ENCODE data around the gene C2orf68. TPM values are rescaled to one million over a fixed set of nuclear protein-coding genes. Genes with fewer than 3 reads are reported as not detected.

C2orf68 gene
- total RNA-seq, 4 donors from 2014 or later, result 19.0 to 44.8 (median 28.2) TPM

GRCh38 chr2:85600951-85601770 lies 10.7 kb downstream of the C2orf68 start:
- intact Hi-C loops (cut with DNase I; ENCODE audit: low total_unique reads), result no loop called here
- Histone ChIP-seq H3K27ac (peak overlapping the region; percentile 86 to 92), H3K9me3 (no peaks in the 10 kb centered on the region), H3K4me3 (peak overlapping the region; percentile 68 to 71), H3K27me3 (no peaks in the 10 kb centered on the region), H3K4me1 (peaks cover 6 to 28% of the 10 kb centered on the region in 2 donors), H3K36me3 (no peaks in the 10 kb centered on the region)
- TF ChIP-seq POLR2A (IDR thresholded peaks at IDR 0.05), result no peak
- TF ChIP-seq, protein P1, sequence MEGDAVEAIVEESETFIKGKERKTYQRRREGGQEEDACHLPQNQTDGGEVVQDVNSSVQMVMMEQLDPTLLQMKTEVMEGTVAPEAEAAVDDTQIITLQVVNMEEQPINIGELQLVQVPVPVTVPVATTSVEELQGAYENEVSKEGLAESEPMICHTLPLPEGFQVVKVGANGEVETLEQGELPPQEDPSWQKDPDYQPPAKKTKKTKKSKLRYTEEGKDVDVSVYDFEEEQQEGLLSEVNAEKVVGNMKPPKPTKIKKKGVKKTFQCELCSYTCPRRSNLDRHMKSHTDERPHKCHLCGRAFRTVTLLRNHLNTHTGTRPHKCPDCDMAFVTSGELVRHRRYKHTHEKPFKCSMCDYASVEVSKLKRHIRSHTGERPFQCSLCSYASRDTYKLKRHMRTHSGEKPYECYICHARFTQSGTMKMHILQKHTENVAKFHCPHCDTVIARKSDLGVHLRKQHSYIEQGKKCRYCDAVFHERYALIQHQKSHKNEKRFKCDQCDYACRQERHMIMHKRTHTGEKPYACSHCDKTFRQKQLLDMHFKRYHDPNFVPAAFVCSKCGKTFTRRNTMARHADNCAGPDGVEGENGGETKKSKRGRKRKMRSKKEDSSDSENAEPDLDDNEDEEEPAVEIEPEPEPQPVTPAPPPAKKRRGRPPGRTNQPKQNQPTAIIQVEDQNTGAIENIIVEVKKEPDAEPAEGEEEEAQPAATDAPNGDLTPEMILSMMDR (IDR thresholded peaks at IDR 0.05), result no peak
- no peak for DNase-seq

GRCh38 chr2:85600235-85600575 lies 11.7 kb downstream of the C2orf68 start:
- intact Hi-C loops (cut with DNase I; ENCODE audit: low total_unique reads), result no loop called here
- Histone ChIP-seq H3K4me3 (no peak overlapping the region), H3K27ac (no peak overlapping the region)

GRCh38 chr2:85599468-85600234 lies 12.2 kb downstream of the C2orf68 start:
- Histone ChIP-seq H3K4me1 (peaks cover 3 to 20% of the 10 kb centered on the region in 2 donors), H3K27ac (no peak overlapping the region), H3K9me3 (no peaks in the 10 kb centered on the region), H3K27me3 (no peaks in the 10 kb centered on the region), H3K36me3 (no peaks in the 10 kb centered on the region), H3K4me3 (no peak overlapping the region)
- intact Hi-C loops (cut with DNase I; ENCODE audit: low total_unique reads), result no loop called here
- TF ChIP-seq POLR2A (IDR thresholded peaks at IDR 0.05), result no peak
- TF ChIP-seq, protein P1 (IDR thresholded peaks at IDR 0.05), result no peak
- no peak for DNase-seq

More at GRCh38 chr2:85600235-85600575, 11.7 kb downstream of the C2orf68 start:
- Histone ChIP-seq H3K9me3 (no peaks in the 10 kb centered on the region), H3K4me1 (peaks cover 6 to 22% of the 10 kb centered on the region in 2 donors), H3K27me3 (no peaks in the 10 kb centered on the region), H3K36me3 (no peaks in the 10 kb centered on the region)
- no peak for DNase-seq
- no peak for TF ChIP-seq POLR2A (IDR thresholded peaks at IDR 0.05)
- TF ChIP-seq, protein P1 (IDR thresholded peaks at IDR 0.05), result no peak

DNA sequence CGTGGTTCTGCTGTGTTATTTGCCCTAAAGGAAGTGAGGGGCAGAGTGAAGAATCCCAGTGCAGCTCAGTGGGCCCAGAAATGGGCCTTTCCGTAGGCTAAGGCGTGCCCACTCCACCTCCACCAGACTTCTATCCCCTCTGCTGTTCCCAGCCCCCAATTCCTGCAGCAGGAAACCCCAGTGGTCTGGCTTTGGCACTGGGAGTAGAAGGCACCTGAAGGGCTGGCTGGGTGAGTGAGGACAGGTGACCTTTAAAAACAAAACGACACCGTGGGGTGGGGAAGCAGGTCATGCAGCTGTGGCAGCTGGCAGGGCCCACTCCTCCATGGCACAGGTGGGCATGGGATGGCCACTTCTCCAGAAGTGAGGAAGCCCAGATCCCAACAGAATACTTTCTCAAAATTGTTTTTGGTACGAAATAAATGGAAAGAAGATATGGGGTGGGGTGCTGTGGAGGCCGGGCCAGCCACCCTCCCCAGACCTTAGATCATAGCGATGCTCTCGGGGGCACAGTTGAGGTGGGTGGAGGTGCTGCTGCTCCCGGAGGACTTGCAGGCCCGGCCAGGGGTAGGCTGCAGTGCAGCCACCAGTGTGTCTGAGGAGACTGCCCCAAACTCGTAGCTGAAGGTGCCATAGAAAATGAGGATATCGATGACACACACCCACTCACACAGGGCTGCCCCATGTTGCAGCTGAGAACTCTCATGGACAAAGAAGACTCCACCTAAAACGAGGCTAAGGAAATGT lies 13.1 kb downstream of the C2orf68 start:
- Histone ChIP-seq H3K27me3 (no peaks in the 10 kb centered on the region), H3K27ac (no peak overlapping the region), H3K36me3 (no peaks in the 10 kb centered on the region), H3K4me1 (peaks cover 3 to 11% of the 10 kb centered on the region in 2 donors), H3K4me3 (no peak overlapping the region), H3K9me3 (no peaks in the 10 kb centered on the region)
- intact Hi-C loops (cut with DNase I; ENCODE audit: low total_unique reads), result no loop called here
- no peak for TF ChIP-seq POLR2A (IDR thresholded peaks at IDR 0.05)
- TF ChIP-seq, protein P1 (IDR thresholded peaks at IDR 0.05), result no peak
- DNase-seq, result no peak

All from uterus (tissue), 4 donors.